Right cardiac atrium (tissue), 5 donors: ENCODE results near the gene BRAF. TPM values are rescaled to one million over a fixed set of nuclear protein-coding genes. Genes with fewer than 3 reads are reported as not detected.
"Not testable (repeated sequence)": the region's sequence is repeated elsewhere in the genome, so short reads cannot be mapped to it uniquely, and the experiment has no call there.

ENCODE experiments used
- ATAC-seq, 2 donors: fragments of 200-7000 bp; cut with Tn5 transposase; one replicate each; pipeline versions ENCODE4 v1.8.0 to v1.9.1; 2020; ENCODE audit warnings: moderate library complexity in 2 of 2, mild to moderate bottlenecking in 1 of 2
- DNase-seq, 3 donors: peaks; one replicate each; pipeline ENCODE4 v3.0.0-alpha.2; 2020
- H3K27ac ChIP-seq: one replicate; pipeline ENCODE4 v1.5.1; 2013; ENCODE audit warnings: mild to moderate bottlenecking, low read length, control low read depth, moderate library complexity
- H3K27me3 ChIP-seq: one replicate; pipeline ENCODE4 v1.6.1; 2013; ENCODE audit not compliant: control insufficient read depth, insufficient read depth
- H3K4me1 ChIP-seq: one replicate; pipeline ENCODE4 v1.6.1; 2013; ENCODE audit warnings: low read length; ENCODE audit not compliant: control insufficient read depth, insufficient read depth
- H3K4me3 ChIP-seq: one replicate; pipeline ENCODE4 v1.5.1; 2013; ENCODE audit warnings: low read length, control low read depth
- H3K9me3 ChIP-seq: one replicate; pipeline ENCODE4 v1.6.1; 2013; ENCODE audit warnings: low read length; ENCODE audit not compliant: control insufficient read depth
- WGBS: extraction: QIAGEN DNeasy Blood & Tissue Kit; methylation state at CpG from one replicate; pipeline ENCODE4 v1.1.7; 2013; 5-methylcytosine and 5-hydroxymethylcytosine counted together
- intact Hi-C, 4 donors: fragments of 100-400 bp; cut with DNase I; formaldehyde crosslinking; loops; one replicate each; pipeline versions ENCODE4 v1.11.0 to v1.14.0; 2022 to 2023
- polyA plus RNA-seq: library from polyadenylated mRNA; stranded (reverse); fragments of 200-250 nt; gene quantifications from one replicate; pipeline ENCODE4 v1.2.3, GENCODE V29; 2013
- total RNA-seq, 4 donors: library from RNA; stranded (reverse); fragmentation: NEBNext Ultra II Directional; extraction: Animal tissue kit (Norgen Biotek cat#: 25700); gene quantifications; one replicate each; pipeline ENCODE4 v1.2.1, GENCODE V29; 2021
- donor health status: healthy with polysubstance abuse.
- donor health status: DM: no; HTN: yes; CAD: no.
- donor health status: DM: no; HTN: no; CAD: no.
- donor health status: DM: no; HTN: yes; CAD: no; lungs with severe emphysema.
- donor health status: DM: yes; HTN: yes; CAD: no.

BRAF gene
- total and polyA plus RNA-seq, 5 donors = 8.4 to 29.3 (median 25.8) TPM

GRCh38 chr7:140937702-140938264 is 13.1 kb upstream of the BRAF start:
- WGBS = 92% methylated on average over 3 of the region's 3 CpGs

GRCh38 chr7:140928491-140929309 is 4.0 kb upstream of the BRAF start:
- DNase-seq (no peak), ATAC-seq (no peak)
- Histone ChIP-seq H3K4me1 (no peaks in the 10 kb centered on the region), H3K9me3 (no peaks in the 10 kb centered on the region), H3K27ac (no peak overlapping the region), H3K4me3 (no peak overlapping the region), H3K27me3 (no peaks in the 10 kb centered on the region)
- 78% methylated on average over 4 of the region's 4 CpGs for WGBS
- intact Hi-C loops = loop anchor here in 2 of 4 donors (10.0 kb wide), 2 partner anchors 76 to 114 kb away; no protein-coding TSS in a partner anchor

More at GRCh38 chr7:140937702-140938264, 13.1 kb upstream of the BRAF start:
- DNase-seq (no peak), ATAC-seq (no peak)
- Histone ChIP-seq H3K27ac (no peak overlapping the region), H3K9me3 (no peaks in the 10 kb centered on the region), H3K27me3 (no peaks in the 10 kb centered on the region), H3K4me3 (no peak overlapping the region), H3K4me1 (no peaks in the 10 kb centered on the region)
- intact Hi-C loops = no loop called here

- not testable (repeated sequence) for H3K4me3 ChIP-seq, H3K27ac ChIP-seq, ATAC-seq, H3K27me3 ChIP-seq, H3K4me1 ChIP-seq, H3K9me3 ChIP-seq, DNase-seq
- WGBS = 79% methylated on average over 4 of the region's 4 CpGs
- intact Hi-C loops = loop anchor here in 2 of 4 donors (10.0 kb wide), 2 partner anchors 77 to 113 kb away; no protein-coding TSS in a partner anchor
Measured at GRCh38 chr7:140927945-140928344, 3.2 kb upstream of the BRAF start.

- intact Hi-C loops = loop anchor here in 2 of 4 donors (10.0 kb wide), 2 partner anchors 77 to 113 kb away; no protein-coding TSS in a partner anchor
- WGBS = 97% methylated on average over 2 of the region's 2 CpGs
Measured at GRCh38 chr7:140927351-140927750, 2.6 kb upstream of the BRAF start.

GRCh38 chr7:140926021-140926817 is 1.5 kb upstream of the BRAF start:
- peak in 1 of 3 donors; percentile 54 for DNase-seq
- no peak overlapping the region for H3K4me3 ChIP-seq
- no peaks in the 10 kb centered on the region for H3K27me3 ChIP-seq
- H3K27ac ChIP-seq = no peak overlapping the region
- H3K9me3 ChIP-seq = no peaks in the 10 kb centered on the region
- intact Hi-C loops = loop anchor here in 2 of 4 donors (10.0 kb wide), 2 partner anchors 79 to 111 kb away; no protein-coding TSS in a partner anchor
- no peaks in the 10 kb centered on the region for H3K4me1 ChIP-seq
- no peak for ATAC-seq
- 97% methylated on average over 7 of the region's 7 CpGs for WGBS

More at GRCh38 chr7:140927351-140927750, 2.6 kb upstream of the BRAF start:
- Histone ChIP-seq H3K27me3 (no peaks in the 10 kb centered on the region), H3K9me3 (no peaks in the 10 kb centered on the region), H3K4me3 (no peak overlapping the region), H3K27ac (no peak overlapping the region), H3K4me1 (no peaks in the 10 kb centered on the region)
- DNase-seq = no peak
- ATAC-seq = no peak

- peak overlapping the region; percentile 82 for H3K27ac ChIP-seq
- peak overlapping the region; percentile 89 for H3K4me3 ChIP-seq
- no peaks in the 10 kb centered on the region for H3K4me1 ChIP-seq
- no peaks in the 10 kb centered on the region for H3K9me3 ChIP-seq
- H3K27me3 ChIP-seq = no peaks in the 10 kb centered on the region
- intact Hi-C loops = loop anchor here in 2 of 4 donors (10.0 kb wide), 2 partner anchors 81 to 109 kb away; no protein-coding TSS in a partner anchor
- WGBS = under 1% methylated on average over 66 of the region's 69 CpGs
- peak; percentile 78 to 92 (median 90) for DNase-seq
- peak; percentile 86 to 89 for ATAC-seq
Measured at GRCh38 chr7:140924019-140924820, 509 bp downstream of the BRAF start.

- no peak for DNase-seq
- Histone ChIP-seq H3K9me3 (no peaks in the 10 kb centered on the region), H3K27ac (peak overlapping the region; percentile 29), H3K4me3 (peak overlapping the region; percentile 89), H3K27me3 (no peaks in the 10 kb centered on the region), H3K4me1 (no peaks in the 10 kb centered on the region)
- 4% methylated on average over 11 of the region's 11 CpGs for WGBS
- intact Hi-C loops = loop anchor here in 2 of 4 donors (10.0 kb wide), 2 partner anchors 81 to 109 kb away; no protein-coding TSS in a partner anchor
- peak; percentile 44 to 61 for ATAC-seq
Measured at GRCh38 chr7:140923358-140924006, 1.2 kb downstream of the BRAF start.

GRCh38 chr7:140922741-140923345 is 1.9 kb downstream of the BRAF start:
- Histone ChIP-seq H3K27me3 (no peaks in the 10 kb centered on the region), H3K27ac (no peak overlapping the region), H3K4me1 (no peaks in the 10 kb centered on the region), H3K9me3 (no peaks in the 10 kb centered on the region), H3K4me3 (no peak overlapping the region)
- DNase-seq (no peak), ATAC-seq (no peak)
- intact Hi-C loops = loop anchor here in 2 of 4 donors (10.0 kb wide), 2 partner anchors 82 to 108 kb away; no protein-coding TSS in a partner anchor
- 61% methylated on average over 2 of the region's 2 CpGs for WGBS

GRCh38 chr7:140920745-140921144 is 4.0 kb downstream of the BRAF start:
- Histone ChIP-seq H3K27ac (no peak overlapping the region), H3K27me3 (no peaks in the 10 kb centered on the region), H3K9me3 (no peaks in the 10 kb centered on the region), H3K4me3 (no peak overlapping the region), H3K4me1 (no peaks in the 10 kb centered on the region)
- ATAC-seq = no peak
- DNase-seq = no peak
- 85% methylated on average over 1 of the region's 1 CpG for WGBS
- intact Hi-C loops = loop anchor here in 2 of 4 donors (10.0 kb wide), 2 partner anchors 84 to 106 kb away; no protein-coding TSS in a partner anchor
